PC-3 (cell line): Measurements from ENCODE around the gene ANKS1B.

Source experiments
- CTCF ChIP-seq: fragments of 300-600 bp; sonication (generic); conservative IDR thresholded peaks from 2 replicates; pipeline ENCODE4 v1.5.1; 2017; ENCODE audit warnings: antibody characterized with exemption, low read depth, mild to moderate bottlenecking, low read length
- EZH2 ChIP-seq: fragments of 300-600 bp; sonication (generic); IDR thresholded peaks from one replicate; pipeline ENCODE4 v1.6.1; 2017; ENCODE audit warnings: antibody characterized with exemption, mild to moderate bottlenecking, low read length; ENCODE audit not compliant: unreplicated experiment

- no peak for TF ChIP-seq CTCF
- no peak for TF ChIP-seq EZH2
These were observed 928.5 kb downstream of the ANKS1B start for GRCh38 chr12:99056186-99056585.
